Thyroid gland (tissue), 4 donors: ENCODE results near the gene ADCY5. TPM values are rescaled to one million over a fixed set of nuclear protein-coding genes. Genes with fewer than 3 reads are reported as not detected.

ENCODE experiments used
- DNase-seq, 2 donors: peaks; one replicate each; pipeline ENCODE4 v3.0.0-alpha.2; 2019
- H3K27ac ChIP-seq, 3 donors: fragments of 200-600 bp; sonication (generic); 1 replicate in 2 of 3; 2 replicates in 1 of 3; pipeline ENCODE4 v1.5.1; 2016 to 2019; ENCODE audit warnings: mild to moderate bottlenecking in 1 of 3, moderate library complexity in 1 of 3
- H3K27me3 ChIP-seq: fragments of 200-600 bp; sonication (generic); one replicate; pipeline ENCODE4 v1.5.1; 2019
- H3K36me3 ChIP-seq, 2 donors: fragments of 200-600 bp; sonication (generic); one replicate each; pipeline ENCODE4 v1.5.1; 2016 to 2019
- H3K4me1 ChIP-seq, 2 donors: fragments of 200-600 bp; sonication (generic); one replicate each; pipeline ENCODE4 v1.5.1; 2017 to 2019
- H3K4me3 ChIP-seq, 3 donors: fragments of 200-600 bp; sonication (generic); replicated peaks in 1 of 3; 1 replicate in 2 of 3; 2 replicates in 1 of 3; pipeline ENCODE4 v1.5.1; 2016; ENCODE audit warnings: mild to moderate bottlenecking in 1 of 3
- H3K9me3 ChIP-seq: fragments of 200-600 bp; sonication (generic); one replicate; pipeline ENCODE4 v1.5.1; 2017
- POLR2A ChIP-seq, 2 donors: fragments of 450-650 bp; IDR thresholded peaks; one replicate each; pipeline ENCODE4 v1.6.1; 2017; ENCODE audit warnings: antibody characterized with exemption in 2 of 2, mild to moderate bottlenecking in 2 of 2, moderate library complexity in 1 of 2
- WGBS, 2 donors: methylation state at CpG; one replicate each; pipeline ENCODE4 v1.1.5; 2017; 5-methylcytosine and 5-hydroxymethylcytosine counted together
- intact Hi-C: fragments of 100-400 bp; cut with DNase I; formaldehyde crosslinking; loops from one replicate; pipeline ENCODE4 v1.15.1; 2023
- total RNA-seq, 4 donors: library from RNA; depleted of rRNA; stranded (reverse); fragments of >200 nt; gene quantifications; one replicate each; pipeline ENCODE4 v1.2.3, GENCODE V29; 2016
- TF ChIP-seq, protein P1 (sequence below), 6 experiments: fragments of 200-600 bp in 3 of 6; fragments of 450-650 bp in 3 of 6; sonication (generic) in 3 of 6; IDR thresholded peaks; one replicate each; pipeline ENCODE4 v1.5.1; 2016 to 2019; ENCODE audit warnings: antibody characterized with exemption in 6 of 6, mild to moderate bottlenecking in 2 of 6, inconsistent platforms in 1 of 6, moderate library complexity in 1 of 6

Gene ADCY5
- total RNA-seq, 4 donors from 2014 or later: 0.78 to 2.7 (median 1.8) TPM

DNA sequence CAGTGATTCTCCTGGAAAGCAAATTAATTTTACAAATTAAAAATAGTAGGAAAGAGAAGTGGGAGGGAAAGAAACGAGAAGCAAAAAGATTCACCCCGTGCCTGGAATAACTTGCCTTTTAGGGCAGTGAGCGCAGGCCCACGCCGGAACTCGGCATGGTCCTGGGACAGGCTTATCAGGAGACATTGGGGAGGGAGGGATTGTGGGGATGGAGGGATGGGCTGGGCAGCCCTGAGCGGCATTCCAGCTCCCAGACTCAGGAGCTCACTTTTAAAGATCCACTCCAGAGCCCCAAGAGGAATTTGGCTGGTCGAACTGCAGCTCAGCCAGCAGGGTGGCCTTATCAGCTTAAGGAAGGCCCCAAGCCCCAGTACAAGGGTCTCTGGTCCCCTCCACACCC, 117.9 kb downstream of the ADCY5 start:
- Histone ChIP-seq H3K27ac (no peak overlapping the region), H3K4me1 (no peaks in the 10 kb centered on the region), H3K9me3 (no peaks in the 10 kb centered on the region), H3K4me3 (no peak overlapping the region), H3K27me3 (no peaks in the 10 kb centered on the region), H3K36me3 (no peaks in the 10 kb centered on the region)
- TF ChIP-seq POLR2A (IDR thresholded peaks at IDR 0.05): no peak
- TF ChIP-seq, protein P1, sequence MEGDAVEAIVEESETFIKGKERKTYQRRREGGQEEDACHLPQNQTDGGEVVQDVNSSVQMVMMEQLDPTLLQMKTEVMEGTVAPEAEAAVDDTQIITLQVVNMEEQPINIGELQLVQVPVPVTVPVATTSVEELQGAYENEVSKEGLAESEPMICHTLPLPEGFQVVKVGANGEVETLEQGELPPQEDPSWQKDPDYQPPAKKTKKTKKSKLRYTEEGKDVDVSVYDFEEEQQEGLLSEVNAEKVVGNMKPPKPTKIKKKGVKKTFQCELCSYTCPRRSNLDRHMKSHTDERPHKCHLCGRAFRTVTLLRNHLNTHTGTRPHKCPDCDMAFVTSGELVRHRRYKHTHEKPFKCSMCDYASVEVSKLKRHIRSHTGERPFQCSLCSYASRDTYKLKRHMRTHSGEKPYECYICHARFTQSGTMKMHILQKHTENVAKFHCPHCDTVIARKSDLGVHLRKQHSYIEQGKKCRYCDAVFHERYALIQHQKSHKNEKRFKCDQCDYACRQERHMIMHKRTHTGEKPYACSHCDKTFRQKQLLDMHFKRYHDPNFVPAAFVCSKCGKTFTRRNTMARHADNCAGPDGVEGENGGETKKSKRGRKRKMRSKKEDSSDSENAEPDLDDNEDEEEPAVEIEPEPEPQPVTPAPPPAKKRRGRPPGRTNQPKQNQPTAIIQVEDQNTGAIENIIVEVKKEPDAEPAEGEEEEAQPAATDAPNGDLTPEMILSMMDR (IDR thresholded peaks at IDR 0.05): no peak
- 66 to 69% methylated on average over 8 of the region's 8 CpGs for WGBS, 2 donors
- intact Hi-C loops: no loop called here
- no peak for DNase-seq

DNA sequence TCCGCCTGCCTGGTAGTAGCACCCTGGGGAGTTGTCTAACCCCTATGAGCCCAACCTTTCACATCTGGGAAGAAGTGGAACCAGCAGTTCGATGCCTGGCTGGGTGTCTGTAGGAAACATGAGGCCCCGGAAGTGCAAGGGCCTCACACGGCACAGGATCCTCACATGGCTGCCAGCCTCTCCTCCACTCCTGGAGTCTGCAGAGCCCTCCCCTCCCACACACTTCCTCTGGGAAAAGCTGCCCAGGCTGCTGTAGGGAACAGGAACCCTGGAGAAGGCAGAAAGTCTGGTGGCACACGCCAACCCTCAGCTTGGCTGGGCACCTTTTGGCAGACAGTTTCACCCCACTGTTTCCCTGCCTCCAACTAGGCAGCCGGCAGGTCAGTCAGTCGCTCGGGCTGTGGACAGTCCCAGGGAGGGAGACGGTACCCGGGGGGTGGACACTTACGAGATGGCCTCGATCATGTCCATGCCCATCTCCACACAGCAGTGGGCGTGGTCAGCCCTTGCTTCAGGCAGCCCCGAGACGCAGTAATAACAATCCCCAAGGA, 118.4 kb downstream of the ADCY5 start:
- no peaks in the 10 kb centered on the region for H3K9me3 ChIP-seq
- no peak overlapping the region for H3K4me3 ChIP-seq
- no peaks in the 10 kb centered on the region for H3K36me3 ChIP-seq
- intact Hi-C loops: no loop called here
- no peak overlapping the region for H3K27ac ChIP-seq
- H3K27me3 ChIP-seq: no peaks in the 10 kb centered on the region
- no peak for TF ChIP-seq POLR2A (IDR thresholded peaks at IDR 0.05)
- TF ChIP-seq, protein P1 (IDR thresholded peaks at IDR 0.05): no peak
- no peaks in the 10 kb centered on the region for H3K4me1 ChIP-seq
- no peak for DNase-seq
- 73 to 79% methylated on average over 12 to 15 of the region's 15 CpGs for WGBS, 2 donors

DNA sequence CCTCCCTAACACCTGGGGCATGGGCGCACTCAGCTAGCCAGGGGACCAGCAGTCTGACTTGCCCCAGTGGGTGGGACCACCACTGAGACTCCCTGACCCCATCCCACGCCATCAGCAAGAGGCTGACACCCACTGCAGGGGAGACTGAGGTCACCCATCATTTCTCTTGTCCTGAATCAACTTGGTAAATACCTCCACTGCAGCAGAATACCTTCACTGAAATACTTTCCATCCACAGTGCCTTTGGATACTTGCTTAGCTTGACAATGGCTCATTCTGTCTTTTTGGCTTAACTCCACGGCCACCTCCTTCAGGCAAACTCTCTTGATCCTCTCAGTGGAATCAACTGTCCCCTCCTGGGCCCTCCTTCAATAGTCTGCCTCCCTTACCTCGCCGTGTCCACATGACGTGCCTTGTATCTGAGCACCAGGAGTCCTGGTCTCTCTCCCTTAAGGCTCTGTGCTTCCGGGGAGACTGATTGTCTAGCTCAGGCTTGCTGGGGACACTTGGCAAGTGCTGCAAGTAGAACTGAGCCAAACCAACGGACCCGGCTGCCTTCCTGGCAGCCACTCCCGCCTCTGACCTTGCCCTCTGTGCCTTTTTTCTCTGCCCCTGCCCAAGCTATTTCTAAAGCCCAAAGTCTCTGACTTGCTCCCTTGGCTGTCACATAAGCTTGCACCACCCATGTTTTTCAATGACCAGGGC, 119.1 kb downstream of the ADCY5 start:
- TF ChIP-seq, protein P1 (IDR thresholded peaks at IDR 0.05): no peak
- no peak for TF ChIP-seq POLR2A (IDR thresholded peaks at IDR 0.05)
- Histone ChIP-seq H3K4me1 (no peaks in the 10 kb centered on the region), H3K36me3 (no peaks in the 10 kb centered on the region), H3K9me3 (no peaks in the 10 kb centered on the region), H3K4me3 (no peak overlapping the region), H3K27ac (no peak overlapping the region), H3K27me3 (no peaks in the 10 kb centered on the region)
- intact Hi-C loops: loop anchor here (5.0 kb wide), 2 partner anchors 158 to 233 kb away; no protein-coding TSS in a partner anchor
- WGBS, 2 donors: 72 to 79% methylated on average over 10 of the region's 10 CpGs
- DNase-seq: no peak

DNA sequence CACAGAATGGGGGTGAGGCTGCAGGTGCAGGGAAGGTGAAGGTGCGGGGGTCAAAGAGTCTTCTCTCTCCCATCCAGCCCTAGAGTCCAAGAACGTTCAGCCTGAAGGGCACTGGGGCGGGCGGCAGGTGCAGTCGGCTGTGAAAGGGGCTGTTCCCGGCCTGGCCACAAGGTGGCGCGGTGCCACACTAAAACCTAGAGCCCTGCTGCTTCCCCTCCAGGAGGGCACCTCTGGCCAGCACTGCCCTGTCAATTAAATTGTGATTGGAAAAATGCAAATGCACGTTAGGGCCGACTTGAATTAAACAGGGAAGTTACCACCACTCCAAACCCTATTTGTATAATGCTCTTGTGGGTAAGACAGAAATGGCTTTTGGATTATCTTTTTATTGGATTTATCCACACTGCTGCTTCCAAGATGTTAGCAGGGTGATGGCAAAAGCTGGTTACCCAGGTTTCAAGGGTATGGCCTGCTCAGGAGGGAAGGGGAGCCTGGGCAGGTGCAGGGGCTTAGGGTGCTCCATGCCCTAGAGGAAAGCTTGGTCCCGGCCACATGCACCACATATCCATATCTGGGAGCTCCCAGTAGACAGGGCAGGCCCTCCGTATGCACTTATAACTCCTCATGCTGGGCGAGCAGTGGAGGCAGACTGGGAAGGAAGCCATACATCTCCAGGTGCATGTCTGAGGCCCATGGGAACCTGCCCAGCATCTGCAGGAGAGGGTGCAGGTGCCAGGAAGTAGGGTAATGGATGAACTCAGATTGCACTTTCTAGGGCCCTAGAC, 119.8 kb downstream of the ADCY5 start:
- Histone ChIP-seq H3K36me3 (no peaks in the 10 kb centered on the region), H3K4me3 (no peak overlapping the region), H3K9me3 (no peaks in the 10 kb centered on the region), H3K4me1 (no peaks in the 10 kb centered on the region), H3K27me3 (no peaks in the 10 kb centered on the region), H3K27ac (no peak overlapping the region)
- no peak for TF ChIP-seq POLR2A (IDR thresholded peaks at IDR 0.05)
- TF ChIP-seq, protein P1 (IDR thresholded peaks at IDR 0.05): peak; percentile 77 to 94 (median 85)
- 14 to 26% methylated on average over 11 to 13 of the region's 13 CpGs for WGBS, 2 donors
- intact Hi-C loops: loop anchor here (5.0 kb wide), 2 partner anchors 158 to 233 kb away; no protein-coding TSS in a partner anchor
- peak; percentile 79 to 80 for DNase-seq
